ENCODE data around the gene CAMTA1.

The CAMTA1 gene

GRCh38 chr1:6904476-6905170, 119.4 kb downstream of the CAMTA1 start:
- no peak overlapping the region for H3K4me3 ChIP-seq (ENCODE audit: low read depth, low read length)
- no peak for TF ChIP-seq CTCF (IDR thresholded peaks at IDR 0.05; ENCODE audit: borderline replicate concordance, insufficient read depth, low read depth, low read length)

- TF ChIP-seq CTCF (IDR thresholded peaks at IDR 0.05; ENCODE audit: borderline replicate concordance, insufficient read depth, low read depth, low read length): no peak
- no peak overlapping the region for H3K4me3 ChIP-seq (ENCODE audit: low read depth, low read length)
These were observed 120.1 kb downstream of the CAMTA1 start for GRCh38 chr1:6905331-6905730.

GRCh38 chr1:6905790-6906189, 120.5 kb downstream of the CAMTA1 start:
- no peak for TF ChIP-seq CTCF (IDR thresholded peaks at IDR 0.05; ENCODE audit: borderline replicate concordance, insufficient read depth, low read depth, low read length)
- H3K4me3 ChIP-seq (ENCODE audit: low read depth, low read length): no peak overlapping the region

- no peak overlapping the region for H3K4me3 ChIP-seq (ENCODE audit: low read depth, low read length)
- no peak for TF ChIP-seq CTCF (IDR thresholded peaks at IDR 0.05; ENCODE audit: borderline replicate concordance, insufficient read depth, low read depth, low read length)
These were observed 121.5 kb downstream of the CAMTA1 start for GRCh38 chr1:6906783-6907182.

- no peak overlapping the region for H3K4me3 ChIP-seq (ENCODE audit: low read depth, low read length)
- TF ChIP-seq CTCF (IDR thresholded peaks at IDR 0.05; ENCODE audit: borderline replicate concordance, insufficient read depth, low read depth, low read length): no peak
These were observed 121.9 kb downstream of the CAMTA1 start for GRCh38 chr1:6907201-6907600.

- no peak overlapping the region for H3K4me3 ChIP-seq (ENCODE audit: low read depth, low read length)
- TF ChIP-seq CTCF (IDR thresholded peaks at IDR 0.05; ENCODE audit: borderline replicate concordance, insufficient read depth, low read depth, low read length): no peak
These were observed 122.6 kb downstream of the CAMTA1 start for GRCh38 chr1:6907676-6908434.

- no peak overlapping the region for H3K4me3 ChIP-seq (ENCODE audit: low read depth, low read length)
- TF ChIP-seq CTCF (IDR thresholded peaks at IDR 0.05; ENCODE audit: borderline replicate concordance, insufficient read depth, low read depth, low read length): no peak
These were observed 124.1 kb downstream of the CAMTA1 start for GRCh38 chr1:6909401-6909800.
